HG02763 (cell line): ENCODE measurements around the gene ATAD2B.
"Not testable (repeated sequence)": the region's sequence is repeated elsewhere in the genome, so short reads cannot be mapped to it uniquely, and the experiment has no call there.

Source experiments
- ATAC-seq: cut with Tn5 transposase; IDR thresholded peaks from one replicate; pipeline ENCODE4 v1.9.1; 2021; ENCODE audit warnings: mild to moderate bottlenecking, moderate library complexity; ENCODE audit not compliant: unreplicated experiment

Gene ATAD2B

DNA sequence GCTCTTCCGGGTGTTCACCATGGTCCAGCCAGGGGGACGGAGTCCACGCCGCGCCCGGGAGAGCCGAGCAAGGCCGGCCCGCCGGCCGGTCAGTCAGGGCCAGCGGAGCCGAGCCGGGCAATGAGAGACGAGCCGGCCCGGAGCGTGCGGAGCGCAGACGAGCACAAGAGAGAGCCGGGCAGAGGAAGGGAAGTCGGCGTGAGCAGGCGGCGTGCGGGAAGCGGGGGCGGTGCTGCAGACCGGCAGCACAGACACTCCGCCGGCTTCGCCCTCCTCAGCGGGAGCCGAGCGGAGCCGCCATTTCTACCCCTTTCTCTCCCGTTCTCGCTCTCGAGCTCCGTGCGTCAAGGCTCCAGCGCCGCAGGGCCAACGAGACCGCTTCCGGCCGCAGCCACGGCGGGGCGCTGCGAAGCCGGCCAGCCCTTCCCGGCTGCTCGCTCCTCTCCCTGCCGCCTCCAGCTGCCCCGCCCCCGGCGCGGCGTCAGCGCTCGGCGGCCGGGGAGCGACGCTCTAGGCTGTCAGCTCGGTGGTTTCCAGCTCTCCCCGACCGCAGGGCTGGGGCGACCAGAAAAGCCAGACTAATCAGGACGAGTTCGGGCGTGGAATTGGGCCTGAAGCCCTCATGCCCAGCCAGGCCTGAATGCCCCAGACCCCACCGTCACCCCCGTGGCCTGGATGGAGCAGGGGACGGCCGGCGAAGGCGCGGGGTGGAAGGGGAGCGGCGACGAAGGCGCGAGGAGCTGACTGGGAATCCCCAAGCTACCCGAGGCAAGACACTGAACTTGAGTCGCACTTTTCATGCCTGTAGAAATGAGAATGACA, at the start of gene ATAD2B:
TSS of gene ATAD2B (minus strand) at position 374 of the 822 bp plus-strand sequence. CDS start at position 21, 353 bp downstream.
- peak; percentile 78 for ATAC-seq

DNA sequence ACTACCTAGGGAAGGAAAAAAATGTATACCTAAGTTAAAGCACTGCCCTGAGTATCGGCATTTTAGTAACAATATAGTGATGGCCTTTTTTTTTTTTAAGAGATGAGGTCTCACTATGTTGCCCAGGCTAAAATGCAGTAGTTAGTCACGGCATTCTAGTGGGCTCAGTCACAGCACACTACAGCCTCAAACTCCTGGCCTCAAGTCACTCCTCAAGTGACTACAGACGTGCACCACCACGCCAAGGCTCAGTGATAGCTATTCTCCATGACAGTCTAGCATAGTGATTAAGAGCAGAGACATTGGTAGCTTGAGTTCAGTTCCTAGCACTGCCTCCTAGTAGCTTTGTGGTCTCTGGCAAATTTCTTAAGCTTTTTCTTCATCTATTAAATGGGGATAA, 40.9 kb upstream of the ATAD2B start:
- no peak for ATAC-seq

DNA sequence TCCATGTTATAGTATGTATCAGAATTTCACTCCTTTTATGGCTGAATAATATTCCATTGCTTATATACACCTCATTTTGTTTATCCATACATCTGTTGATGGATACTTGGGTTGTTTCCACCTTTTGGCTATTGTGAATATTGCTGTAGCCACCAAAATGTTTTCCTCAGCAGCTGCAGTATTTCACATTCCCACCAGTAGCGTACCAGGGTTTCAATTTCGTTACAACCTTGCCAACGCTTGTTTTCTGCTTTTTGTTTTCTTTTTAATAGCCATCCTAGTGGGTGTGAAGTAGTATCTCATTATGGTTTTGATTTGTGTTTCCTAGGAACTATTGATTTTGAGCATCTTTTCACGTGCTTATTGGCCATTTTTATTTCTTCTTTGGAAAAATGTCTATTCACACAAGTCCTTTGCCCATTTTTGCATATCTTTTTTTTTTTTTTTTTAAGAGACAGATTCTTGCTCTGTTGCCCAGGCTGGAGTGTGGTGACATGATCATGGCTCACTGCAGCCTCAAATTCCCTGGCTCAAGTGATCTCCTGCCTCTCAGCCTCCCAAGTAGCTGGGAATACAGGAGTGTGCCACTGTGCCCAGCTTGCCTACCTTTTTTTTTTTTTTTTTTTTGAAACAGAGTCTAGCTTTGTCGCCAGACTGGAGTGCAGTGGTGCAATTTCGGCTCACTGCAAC, 27.5 kb upstream of the ATAD2B start:
- no peak for ATAC-seq

DNA sequence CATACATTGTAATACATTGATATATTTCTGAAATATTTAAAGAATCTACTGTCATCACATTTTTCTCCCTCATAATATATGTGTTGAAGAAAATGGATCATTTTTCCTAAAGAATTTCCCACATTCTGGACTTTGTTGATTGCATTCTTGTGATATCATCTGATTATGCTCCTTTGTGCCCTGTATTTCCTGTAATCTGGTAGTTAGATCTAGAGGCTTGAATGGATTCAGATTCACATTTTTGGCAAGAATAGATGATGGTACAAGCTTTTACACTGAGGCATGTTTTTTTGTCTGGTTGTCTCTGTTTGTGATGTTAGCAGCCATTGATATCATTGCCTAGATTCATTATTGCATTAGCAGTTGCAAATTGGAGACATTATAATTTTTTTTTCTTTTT, 26.7 kb upstream of the ATAD2B start:
- no peak for ATAC-seq

DNA sequence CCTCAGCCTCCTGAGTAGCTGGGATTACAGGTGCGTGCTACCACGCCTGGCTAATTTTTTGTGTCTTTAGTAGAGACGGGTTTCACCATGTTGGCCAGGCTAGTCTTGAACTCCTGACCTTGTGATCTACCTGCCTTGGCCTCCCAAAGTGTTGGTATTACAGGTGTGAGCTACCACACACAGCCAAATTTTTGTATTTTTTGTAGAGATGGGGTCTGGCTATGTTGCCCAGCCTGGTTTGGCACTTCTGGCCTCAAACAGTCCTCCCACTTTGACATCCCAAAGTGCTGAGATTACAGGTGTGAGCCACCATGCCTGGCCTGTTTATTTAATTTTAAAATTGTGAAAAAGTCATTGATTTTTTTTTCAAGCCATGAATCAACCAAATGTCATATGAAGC, 25.6 kb upstream of the ATAD2B start:
- not testable (repeated sequence) for ATAC-seq

DNA sequence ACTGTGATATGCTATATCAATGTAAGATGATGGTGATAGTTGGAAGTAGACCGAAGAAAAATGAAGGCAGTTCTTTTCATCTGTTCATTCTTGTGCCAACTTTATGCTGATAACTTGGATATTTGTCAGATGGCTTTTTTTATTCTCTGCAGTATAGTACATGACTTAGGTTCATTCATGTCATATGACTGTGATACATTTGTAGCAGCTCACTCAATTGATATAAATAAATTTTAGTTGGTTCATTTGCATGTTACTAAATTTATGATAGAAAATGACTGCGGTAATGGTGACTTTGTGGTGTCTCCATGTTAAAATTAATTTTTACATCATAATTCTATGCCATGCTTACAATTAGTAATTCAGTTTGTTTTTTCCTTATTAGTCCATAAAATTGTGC, 20.4 kb upstream of the ATAD2B start:
- no peak for ATAC-seq

DNA sequence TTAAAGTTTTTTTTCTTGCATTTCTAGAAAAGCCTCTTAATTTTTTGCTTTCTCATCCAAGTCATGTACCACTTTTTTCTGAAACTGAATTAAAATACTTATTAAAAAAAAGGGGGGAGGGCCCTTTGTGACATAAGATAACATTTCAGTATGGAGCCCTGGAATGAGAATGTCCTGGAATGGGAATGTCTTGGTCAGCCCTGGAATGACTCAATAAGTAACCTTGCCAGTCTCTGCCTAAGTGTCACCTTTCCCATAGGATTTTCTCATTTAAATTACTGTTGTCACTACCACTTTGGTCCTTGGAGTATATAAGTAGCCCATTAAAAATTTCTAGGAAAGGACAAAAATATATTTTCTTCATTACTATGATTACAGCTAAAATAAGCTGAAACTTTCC, 18.1 kb upstream of the ATAD2B start:
- ATAC-seq: no peak

DNA sequence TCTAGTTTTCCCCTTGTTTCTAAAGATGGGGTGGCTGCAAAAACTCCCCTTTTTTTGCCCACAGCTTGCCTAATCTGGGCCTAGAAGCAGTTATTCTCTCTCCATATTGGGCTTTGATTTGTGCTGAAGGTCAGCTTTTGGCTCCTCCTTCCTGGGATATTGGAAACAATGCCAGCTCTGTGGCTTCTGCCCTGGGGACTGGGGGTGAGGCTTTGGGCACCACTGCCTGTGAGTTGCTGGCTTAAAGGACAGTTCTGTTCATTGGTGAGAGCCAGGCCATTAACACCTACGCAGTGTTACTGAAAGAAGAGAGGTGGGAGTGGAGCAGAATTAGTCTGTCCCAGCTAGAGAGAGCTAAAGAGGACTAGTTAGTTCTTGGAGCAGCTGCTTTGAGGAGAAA, 17.6 kb upstream of the ATAD2B start:
- no peak for ATAC-seq

DNA sequence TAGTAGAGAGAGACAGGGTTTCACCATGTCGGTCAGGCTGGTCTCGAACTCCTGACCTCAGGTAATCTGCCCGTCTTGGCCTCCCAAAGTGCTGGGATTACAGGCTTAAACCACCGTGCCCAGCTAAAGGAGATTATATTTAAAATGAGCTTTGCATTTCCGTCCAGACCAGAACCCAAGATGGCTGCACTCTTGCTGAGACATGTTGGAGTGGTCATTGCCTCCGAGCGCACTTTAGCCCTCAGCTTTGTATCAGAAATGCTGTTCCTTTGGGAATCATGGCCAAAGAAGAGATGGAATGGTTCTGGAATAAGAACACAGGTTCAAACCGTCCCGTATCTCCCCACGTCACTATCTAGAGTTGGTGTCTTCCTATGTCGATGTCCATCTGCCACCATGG, 16.7 kb upstream of the ATAD2B start:
- no peak for ATAC-seq

DNA sequence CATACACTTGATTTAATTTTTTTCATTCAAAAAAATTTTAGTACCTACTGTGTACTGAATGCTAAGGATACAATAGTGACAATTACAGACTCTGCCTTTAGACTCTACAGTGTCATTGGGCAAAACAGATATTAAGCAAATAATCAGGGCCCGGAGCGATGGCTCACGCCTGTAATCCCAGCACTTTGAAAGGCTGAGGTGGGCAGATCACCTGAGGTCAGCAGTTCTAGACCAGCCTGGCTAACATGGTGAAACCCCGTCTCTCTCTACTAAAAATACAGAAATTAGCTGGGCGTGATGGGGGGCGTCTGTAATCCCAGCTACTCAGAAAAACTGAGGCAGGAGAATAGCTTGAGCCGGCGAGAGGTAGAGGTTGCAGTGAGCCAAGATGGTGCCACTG, 14.7 kb upstream of the ATAD2B start:
- ATAC-seq: no peak

DNA sequence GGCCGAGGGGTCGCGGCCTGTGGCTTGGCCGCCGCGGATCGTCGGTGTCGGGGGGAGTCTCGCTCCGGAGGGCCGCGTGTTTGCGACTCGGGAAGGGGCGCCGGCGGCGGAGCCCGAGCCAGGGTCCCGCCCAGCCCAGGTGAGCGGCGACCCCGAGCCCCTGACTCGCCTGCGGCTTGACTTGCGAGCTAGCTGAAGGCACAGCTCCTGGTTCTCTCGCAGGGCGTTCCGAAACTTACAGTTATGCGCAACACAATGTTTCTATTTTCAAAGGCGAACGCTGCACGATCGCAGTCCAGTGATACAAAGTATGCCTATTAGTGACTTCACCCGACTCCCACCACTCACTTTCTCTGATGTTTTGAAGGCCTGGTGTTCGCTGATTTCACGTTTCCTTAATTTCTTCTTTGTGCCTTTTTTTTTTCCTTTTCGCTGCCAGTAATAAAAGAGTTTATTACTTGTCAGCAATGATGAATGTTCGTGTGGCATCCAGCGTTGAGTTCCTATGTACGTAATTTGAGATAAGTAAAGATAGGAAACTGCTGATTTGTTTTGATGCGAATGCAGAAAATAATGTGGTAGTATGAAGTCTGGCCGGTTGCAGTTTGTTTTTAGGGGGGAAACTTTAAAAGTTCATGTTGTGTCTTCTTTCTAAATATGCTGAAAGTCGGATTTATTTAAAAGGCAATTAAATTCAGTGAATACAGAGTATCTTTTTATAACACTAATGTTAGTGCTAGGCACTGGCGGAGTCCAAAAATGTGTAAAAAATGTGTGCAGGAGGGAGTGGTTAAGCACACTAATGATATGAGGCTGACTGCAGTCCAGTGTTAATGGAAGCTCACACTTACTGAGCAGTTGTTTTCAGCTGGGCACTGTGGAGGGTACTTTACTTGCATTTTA, 14.0 kb upstream of the ATAD2B start:
- peak; percentile 55 for ATAC-seq

DNA sequence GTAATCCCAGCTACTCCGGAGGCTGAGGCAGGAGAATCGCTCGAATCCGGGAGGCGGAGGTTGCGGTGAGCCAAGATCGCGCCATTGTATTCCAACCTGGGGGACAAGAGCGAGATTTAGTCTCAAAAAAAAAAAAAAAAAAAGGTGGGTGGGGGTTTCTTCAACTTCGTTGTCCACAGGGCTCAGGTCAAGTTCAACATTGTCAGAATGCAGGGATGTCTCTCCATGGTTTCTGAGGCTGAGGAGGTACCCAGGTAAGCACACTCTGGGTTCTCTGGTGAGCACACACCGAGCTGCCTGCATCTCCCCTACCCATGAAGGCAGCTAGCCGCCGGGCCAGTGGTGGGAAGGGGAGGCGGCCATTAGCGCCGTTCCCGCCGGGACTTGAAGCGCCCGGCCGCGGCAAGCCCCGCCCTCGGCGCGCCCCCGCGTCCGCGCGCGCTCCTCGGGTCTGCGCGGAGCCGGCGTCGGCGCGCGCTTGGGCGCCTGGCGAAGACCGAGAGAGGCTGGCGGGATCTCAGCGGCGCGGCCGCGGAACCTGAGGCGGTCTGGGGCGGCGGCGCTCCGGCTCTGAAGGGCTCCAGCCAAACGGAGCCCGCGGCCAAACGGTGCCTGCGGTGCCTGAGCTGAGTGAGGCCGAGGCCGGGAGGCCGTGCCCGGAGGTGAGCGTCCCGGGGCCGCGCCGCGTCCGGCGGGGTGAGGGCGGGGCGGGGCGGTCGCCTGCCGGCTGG, 13.2 kb upstream of the ATAD2B start, which contains the start of gene UBXN2A:
TSS of gene UBXN2A (plus strand) at position 477 of the 731 bp plus-strand sequence. CDS start 17,852 bp downstream, outside the sequence.
- ATAC-seq: peak; percentile 84

DNA sequence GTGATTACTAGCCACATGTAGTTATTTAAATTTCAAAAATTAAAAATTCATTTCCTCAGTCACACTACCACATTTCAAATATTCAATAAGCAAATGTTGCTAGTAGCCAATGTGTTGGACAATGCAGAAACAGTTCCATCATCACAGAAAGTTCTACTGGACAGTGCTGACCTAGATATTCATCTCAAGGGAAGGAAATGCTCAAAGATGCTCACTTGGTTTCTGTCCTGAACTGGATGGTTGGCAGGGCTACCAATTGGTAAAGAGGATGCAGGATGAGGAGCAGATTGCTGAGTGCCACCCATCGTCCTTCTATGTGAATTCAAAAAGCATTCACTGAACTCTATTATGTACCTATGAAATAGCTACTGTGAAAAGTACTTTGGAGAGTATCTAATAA, 7.3 kb upstream of the ATAD2B start:
- ATAC-seq: no peak

DNA sequence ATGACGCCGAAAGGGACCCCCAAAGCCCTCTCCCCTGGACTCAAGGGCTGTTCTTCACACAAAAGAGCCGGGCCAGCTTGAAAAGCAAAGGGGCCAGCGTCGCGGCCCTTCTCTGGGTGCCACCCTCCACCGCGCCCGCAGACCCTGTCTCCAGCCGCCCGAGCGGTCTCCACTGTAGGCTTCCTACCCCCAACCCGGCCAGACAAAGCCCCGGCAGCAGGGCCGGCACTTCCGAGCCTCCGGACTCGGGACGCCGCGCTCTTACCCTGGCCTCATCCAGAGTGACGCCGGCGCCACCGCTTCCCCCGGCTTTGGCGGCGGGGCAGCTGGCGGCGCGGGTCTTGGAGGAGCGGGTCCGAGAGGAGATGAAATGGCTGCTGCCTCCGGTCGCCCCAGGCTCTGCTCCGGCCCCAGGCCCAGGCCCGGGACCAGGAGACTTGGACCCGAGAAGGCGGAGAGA, 603 bp downstream of the ATAD2B start:
- peak; percentile 22 for ATAC-seq

DNA sequence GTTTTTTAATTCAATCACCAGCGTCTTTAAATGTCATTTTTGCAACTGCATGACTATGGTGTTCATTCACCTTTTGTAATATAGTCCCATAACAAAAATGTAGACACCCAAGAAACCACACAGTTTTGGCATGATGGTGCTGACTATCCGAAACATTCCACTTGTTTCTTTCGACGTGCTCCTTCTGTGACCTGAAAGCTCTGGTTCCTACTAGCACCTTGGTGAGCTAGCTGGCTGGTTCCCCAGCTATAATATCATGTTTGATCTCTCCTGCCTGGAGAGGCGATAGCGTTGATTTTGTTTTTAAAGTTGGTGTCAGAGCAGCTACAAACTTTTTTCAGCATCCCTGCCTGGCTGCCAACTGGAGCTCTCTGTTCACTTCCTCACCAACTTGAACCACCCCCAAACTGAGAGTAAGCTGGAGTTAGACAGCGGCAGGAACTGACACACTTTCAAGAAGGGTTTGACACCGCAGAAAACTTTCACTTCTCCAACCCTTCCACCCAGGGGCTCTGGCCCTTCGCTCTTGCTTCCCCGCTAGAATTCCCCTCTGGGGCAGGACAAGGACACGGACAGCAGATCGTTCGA, 1.1 kb downstream of the ATAD2B start:
- peak; percentile 57 for ATAC-seq

DNA sequence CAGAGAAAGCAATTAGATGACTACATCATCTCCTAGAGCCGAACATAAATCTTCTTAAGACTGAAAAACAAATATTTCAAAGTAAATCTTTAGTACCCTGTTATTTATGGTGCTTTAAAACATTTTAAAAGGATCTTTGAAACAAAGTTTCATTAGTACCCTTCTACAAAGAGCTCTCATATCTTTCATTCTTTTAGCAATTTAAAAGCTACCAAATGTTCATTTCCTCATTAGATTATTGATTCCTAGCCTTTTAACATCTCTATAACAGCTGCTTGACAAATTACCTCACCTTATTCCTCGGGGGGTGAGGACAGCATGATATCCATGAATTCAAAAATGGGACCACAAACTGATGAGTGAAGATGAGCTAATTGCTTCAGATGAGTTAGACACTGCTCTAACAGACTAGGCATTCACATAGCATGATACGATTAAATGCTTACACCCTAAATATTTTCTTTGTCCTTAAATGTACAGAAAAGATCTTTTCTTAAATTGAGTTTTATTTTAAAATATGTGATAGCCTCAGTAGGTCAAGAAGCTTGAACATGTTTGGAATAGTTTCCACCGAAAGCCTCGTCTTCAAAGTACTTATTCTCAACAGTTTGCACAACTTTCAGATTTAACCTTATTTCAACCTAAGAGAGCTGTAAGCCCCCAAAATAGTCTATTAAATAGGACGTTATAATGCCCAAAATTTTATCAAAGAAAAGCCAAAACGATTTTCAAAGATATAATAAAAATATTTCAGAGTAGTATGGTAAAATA, 2.1 kb downstream of the ATAD2B start:
- ATAC-seq: no peak

DNA sequence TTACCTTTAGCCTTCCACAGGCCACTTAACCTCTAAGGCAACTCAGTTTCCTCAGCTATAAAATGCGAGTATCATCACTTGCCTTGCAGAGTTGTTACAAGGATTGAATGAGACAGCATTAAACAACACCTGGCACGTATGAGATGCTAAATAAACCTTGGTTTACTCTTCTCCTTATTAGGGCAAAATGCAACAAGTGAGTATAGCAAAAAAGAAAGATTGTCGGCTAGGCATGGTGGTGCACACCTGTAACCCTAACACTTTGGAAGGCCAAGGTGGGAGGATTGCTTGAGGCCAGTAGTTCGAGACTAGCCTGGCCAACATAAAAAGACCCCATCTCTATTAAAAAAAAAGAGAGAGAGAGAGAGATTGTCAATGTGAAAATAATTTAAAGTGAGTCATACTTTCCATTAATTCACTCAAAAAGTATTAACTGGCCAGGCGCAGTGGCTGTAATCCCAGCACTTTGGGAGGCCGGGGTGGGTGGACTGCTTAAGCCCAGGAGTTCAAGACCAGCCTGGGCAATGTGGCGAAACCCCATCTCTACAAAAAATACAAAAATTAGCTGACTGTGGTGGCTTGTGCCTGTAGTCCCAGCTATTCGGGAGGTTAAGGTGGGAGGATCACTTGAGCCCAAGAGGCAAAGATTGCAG, 8.0 kb downstream of the ATAD2B start:
- no peak for ATAC-seq

DNA sequence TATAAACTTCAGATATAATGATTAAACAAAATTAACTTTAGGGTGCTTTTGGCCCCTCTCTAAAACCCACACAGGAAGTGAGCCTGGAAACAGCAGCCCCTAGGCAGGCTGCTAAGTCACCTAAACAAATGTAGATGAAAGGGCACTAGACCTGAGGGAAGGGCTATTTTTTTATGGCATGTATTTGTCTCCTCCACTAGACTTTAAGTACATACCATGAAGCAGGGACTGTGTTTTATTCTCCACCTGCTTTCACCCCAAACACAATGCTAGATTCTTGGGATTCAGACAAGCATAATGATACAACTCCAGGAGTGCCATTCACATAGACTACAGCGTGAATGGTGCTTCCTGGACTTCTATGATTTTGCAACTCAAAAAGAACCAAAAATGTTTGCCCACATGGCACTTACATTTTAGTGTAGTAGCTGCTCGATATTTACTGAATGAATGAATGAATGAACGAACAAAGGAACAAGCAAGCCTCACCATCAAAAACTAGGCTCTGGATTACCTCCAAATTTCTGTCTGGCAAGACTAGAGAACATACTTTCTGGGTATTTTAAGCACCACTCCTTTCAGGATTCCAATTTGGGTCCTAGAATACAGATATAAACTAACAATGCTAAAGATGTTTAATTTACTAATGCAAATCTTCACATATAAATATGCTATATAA, 10.1 kb downstream of the ATAD2B start:
- ATAC-seq: no peak
